Parathyroid adenoma (tissue), 2 donors: ENCODE results near the gene DNAI4.
"Not testable (repeated sequence)": the region's sequence is repeated elsewhere in the genome, so short reads cannot be mapped to it uniquely, and the experiment has no call there.

ENCODE experiments used
- H2AFZ ChIP-seq: fragments of 300-600 bp; sonication (generic); one replicate; pipeline ENCODE4 v1.7.0; 2017; ENCODE audit warnings: antibody characterized with exemption, mild to moderate bottlenecking
- H3K27ac ChIP-seq: fragments of 300-600 bp; sonication (generic); one replicate; pipeline ENCODE4 v1.7.0; 2017
- H3K27me3 ChIP-seq: fragments of 300-600 bp; sonication (generic); one replicate; pipeline ENCODE4 v1.7.0; 2017; ENCODE audit warnings: low read length; ENCODE audit not compliant: control insufficient read depth, insufficient read depth
- H3K36me3 ChIP-seq: fragments of 300-600 bp; sonication (generic); one replicate; pipeline ENCODE4 v1.7.0; 2017; ENCODE audit warnings: low read length; ENCODE audit not compliant: control insufficient read depth, insufficient read depth
- H3K4me1 ChIP-seq: fragments of 300-600 bp; sonication (generic); one replicate; pipeline ENCODE4 v1.7.0; 2017; ENCODE audit warnings: control low read depth
- H3K4me2 ChIP-seq: fragments of 300-600 bp; sonication (generic); one replicate; pipeline ENCODE4 v1.7.0; 2017; ENCODE audit warnings: low read length
- H3K4me3 ChIP-seq: fragments of 300-600 bp; sonication (generic); one replicate; pipeline ENCODE4 v1.7.0; 2017; ENCODE audit warnings: low read depth, low read length
- H3K79me2 ChIP-seq: fragments of 300-600 bp; sonication (generic); one replicate; pipeline ENCODE4 v1.7.0; 2017; ENCODE audit warnings: control low read depth
- H3K9ac ChIP-seq: fragments of 300-600 bp; sonication (generic); one replicate; pipeline ENCODE4 v1.7.0; 2017; ENCODE audit warnings: mild to moderate bottlenecking
- H3K9me3 ChIP-seq: fragments of 300-600 bp; sonication (generic); one replicate; pipeline ENCODE4 v1.7.0; 2017; ENCODE audit warnings: low read length; ENCODE audit not compliant: control insufficient read depth
- TF ChIP-seq, protein P1 (sequence below): fragments of 300-600 bp; sonication (generic); IDR thresholded peaks from one replicate; pipeline ENCODE4 v1.7.0; 2017; ENCODE audit warnings: antibody characterized with exemption, mild to moderate bottlenecking
- donor health status: primary hyperparathyroidism.

DNAI4 gene

DNA sequence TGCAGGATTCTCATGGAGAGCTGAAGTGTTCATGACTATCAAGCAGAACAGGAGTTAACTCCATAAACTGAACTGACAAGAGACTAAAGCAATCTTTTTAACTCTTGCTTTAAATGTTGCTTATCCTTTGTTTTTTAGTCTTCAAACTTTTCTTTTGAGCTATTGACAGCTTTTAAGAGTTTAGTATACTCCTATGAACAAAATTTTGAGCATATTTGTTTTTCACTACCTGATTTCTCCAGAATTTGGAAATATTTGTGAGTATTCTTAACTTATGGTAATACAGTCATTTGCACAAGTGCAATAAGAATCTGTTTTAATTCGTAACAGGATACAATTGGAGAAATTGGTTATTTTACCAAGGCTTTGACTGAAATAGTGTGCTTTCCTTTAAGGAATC lies 7.2 kb downstream of the DNAI4 start:
- Histone ChIP-seq H3K4me3 (no peak overlapping the region), H3K9me3 (no peaks in the 10 kb centered on the region), H3K27me3 (no peaks in the 10 kb centered on the region), H2AFZ (no peak overlapping the region), H3K27ac (no peak overlapping the region), H3K4me2 (no peak overlapping the region), H3K79me2 (no peaks in the 10 kb centered on the region), H3K4me1 (no peaks in the 10 kb centered on the region), H3K9ac (no peak overlapping the region), H3K36me3 (no peaks in the 10 kb centered on the region)
- TF ChIP-seq, protein P1, sequence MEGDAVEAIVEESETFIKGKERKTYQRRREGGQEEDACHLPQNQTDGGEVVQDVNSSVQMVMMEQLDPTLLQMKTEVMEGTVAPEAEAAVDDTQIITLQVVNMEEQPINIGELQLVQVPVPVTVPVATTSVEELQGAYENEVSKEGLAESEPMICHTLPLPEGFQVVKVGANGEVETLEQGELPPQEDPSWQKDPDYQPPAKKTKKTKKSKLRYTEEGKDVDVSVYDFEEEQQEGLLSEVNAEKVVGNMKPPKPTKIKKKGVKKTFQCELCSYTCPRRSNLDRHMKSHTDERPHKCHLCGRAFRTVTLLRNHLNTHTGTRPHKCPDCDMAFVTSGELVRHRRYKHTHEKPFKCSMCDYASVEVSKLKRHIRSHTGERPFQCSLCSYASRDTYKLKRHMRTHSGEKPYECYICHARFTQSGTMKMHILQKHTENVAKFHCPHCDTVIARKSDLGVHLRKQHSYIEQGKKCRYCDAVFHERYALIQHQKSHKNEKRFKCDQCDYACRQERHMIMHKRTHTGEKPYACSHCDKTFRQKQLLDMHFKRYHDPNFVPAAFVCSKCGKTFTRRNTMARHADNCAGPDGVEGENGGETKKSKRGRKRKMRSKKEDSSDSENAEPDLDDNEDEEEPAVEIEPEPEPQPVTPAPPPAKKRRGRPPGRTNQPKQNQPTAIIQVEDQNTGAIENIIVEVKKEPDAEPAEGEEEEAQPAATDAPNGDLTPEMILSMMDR: no peak

DNA sequence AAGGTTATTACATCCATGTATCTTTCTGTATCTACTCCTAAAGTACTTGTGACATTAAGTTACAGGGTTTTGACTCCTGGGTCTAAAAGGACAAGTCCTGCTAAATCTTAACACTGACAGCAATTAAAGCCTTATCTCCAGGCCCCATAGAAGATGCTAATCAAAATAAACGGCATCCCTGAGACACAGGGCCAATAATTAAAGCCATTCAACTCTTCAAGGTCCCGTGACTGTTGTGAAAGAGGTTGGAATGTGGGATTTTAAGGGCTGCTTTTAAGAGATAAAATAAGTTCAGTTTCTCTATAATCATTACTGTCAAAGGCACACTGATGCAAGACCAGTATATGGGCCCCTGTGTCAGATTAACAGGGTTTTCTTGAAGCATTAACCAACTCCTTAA lies 8.3 kb downstream of the DNAI4 start:
- TF ChIP-seq, protein P1: no peak
- H3K9ac ChIP-seq: no peak overlapping the region
- H3K79me2 ChIP-seq: no peaks in the 10 kb centered on the region
- no peaks in the 10 kb centered on the region for H3K36me3 ChIP-seq
- H3K27me3 ChIP-seq: no peaks in the 10 kb centered on the region
- H3K9me3 ChIP-seq: no peaks in the 10 kb centered on the region
- no peak overlapping the region for H3K27ac ChIP-seq
- no peak overlapping the region for H3K4me3 ChIP-seq
- H3K4me2 ChIP-seq: no peak overlapping the region
- H3K4me1 ChIP-seq: no peaks in the 10 kb centered on the region
- no peak overlapping the region for H2AFZ ChIP-seq

DNA sequence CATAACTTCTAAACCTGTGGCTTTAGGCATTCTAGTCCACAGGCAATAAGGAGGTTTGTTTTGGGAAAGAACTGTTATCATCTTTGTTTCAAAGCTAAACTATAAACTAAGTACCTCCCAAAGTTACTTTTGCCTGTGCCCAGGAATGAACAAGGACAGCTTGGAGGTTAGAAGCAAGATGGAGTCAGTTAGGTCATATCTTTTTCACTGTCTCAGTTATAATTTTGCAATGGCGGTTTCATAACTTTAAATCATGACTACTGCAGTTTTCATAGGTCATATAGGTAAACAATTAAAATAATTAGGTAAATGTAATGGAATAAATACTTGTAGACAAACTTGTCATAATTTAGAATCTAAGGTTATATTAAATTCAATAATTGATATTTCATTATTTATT lies 9.5 kb downstream of the DNAI4 start:
- H3K27me3 ChIP-seq, H3K4me1 ChIP-seq, H3K9me3 ChIP-seq: not testable (repeated sequence)

DNA sequence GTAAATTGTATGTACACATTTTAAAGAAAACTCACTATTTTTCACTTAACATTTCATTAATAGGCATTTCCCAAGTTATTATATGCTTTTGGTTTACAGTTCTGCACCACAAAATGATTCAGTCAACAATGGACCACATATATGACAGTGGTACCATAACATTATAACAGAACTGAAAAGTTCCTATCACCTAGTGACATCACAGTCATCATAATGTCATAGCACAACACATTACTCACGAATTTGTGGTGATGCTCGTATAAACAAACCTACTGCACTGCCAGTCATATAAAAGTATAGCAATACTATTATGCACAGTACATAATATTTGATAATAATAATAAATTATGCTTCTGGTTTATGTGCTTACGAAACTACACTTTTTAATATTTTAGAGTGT lies 30.9 kb downstream of the DNAI4 start:
- TF ChIP-seq, protein P1: no peak
- Histone ChIP-seq H3K4me2 (no peak overlapping the region), H3K9ac (no peak overlapping the region)

More for the DNA sequence above, 9.5 kb downstream of the DNAI4 start:
- H3K9ac ChIP-seq, H3K27ac ChIP-seq, H3K4me3 ChIP-seq, H3K4me2 ChIP-seq, H3K36me3 ChIP-seq, H3K79me2 ChIP-seq, H2AFZ ChIP-seq: not testable (repeated sequence)

DNA sequence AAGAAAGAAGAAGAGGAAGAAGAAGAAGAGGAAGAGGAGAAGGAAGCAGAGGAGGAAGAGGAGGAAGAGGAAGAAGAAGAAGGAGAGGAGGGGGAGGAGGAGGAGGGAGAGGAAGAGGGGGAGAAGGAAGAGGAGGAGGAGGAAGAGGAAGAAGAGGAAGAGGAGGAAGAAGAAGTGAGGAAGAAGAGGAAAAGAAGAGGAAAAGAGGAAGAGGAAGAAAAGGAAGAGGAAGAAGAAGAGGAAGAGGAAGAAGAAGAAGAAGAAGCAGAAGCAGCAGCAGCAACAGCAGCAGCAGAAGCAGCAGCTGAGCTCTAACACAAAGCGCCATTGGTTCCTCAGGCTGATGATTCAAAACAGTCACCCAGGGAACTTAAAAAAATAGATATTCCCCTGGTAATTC lies 34.0 kb downstream of the DNAI4 start:
- Histone ChIP-seq H3K4me2 (no peak overlapping the region), H3K4me1 (no peaks in the 10 kb centered on the region), H3K9me3 (no peaks in the 10 kb centered on the region), H3K27me3 (no peaks in the 10 kb centered on the region), H3K4me3 (no peak overlapping the region), H3K79me2 (no peaks in the 10 kb centered on the region), H3K9ac (no peak overlapping the region), H2AFZ (no peak overlapping the region), H3K27ac (no peak overlapping the region), H3K36me3 (no peaks in the 10 kb centered on the region)
- TF ChIP-seq, protein P1: no peak

More for the DNA sequence above, 30.9 kb downstream of the DNAI4 start:
- Histone ChIP-seq H3K27me3 (no peaks in the 10 kb centered on the region), H2AFZ (no peak overlapping the region), H3K79me2 (no peaks in the 10 kb centered on the region), H3K27ac (no peak overlapping the region), H3K4me1 (no peaks in the 10 kb centered on the region), H3K4me3 (no peak overlapping the region), H3K36me3 (no peaks in the 10 kb centered on the region), H3K9me3 (no peaks in the 10 kb centered on the region)
